AG09309 (cell line): ENCODE data around the gene CHID1.

Experiments used
- DNase-seq: peaks from one replicate; pipeline ENCODE4 v3.0.0-alpha.2; 2010; ENCODE audit warnings: low read depth
- H3K4me3 ChIP-seq: 2 replicates; pipeline ENCODE4 v1.5.1; 2011; ENCODE audit warnings: mild to moderate bottlenecking, low read depth, low read length, moderate library complexity; ENCODE audit not compliant: control insufficient read depth
- TF ChIP-seq, protein P1 (sequence below): IDR thresholded peaks from 2 replicates; pipeline ENCODE4 v1.5.1; 2011; ENCODE audit warnings: mild to moderate bottlenecking, low read depth, low read length, inconsistent platforms; ENCODE audit not compliant: insufficient read depth, control insufficient read depth; ENCODE audit errors: missing control alignments

CHID1 gene

DNA sequence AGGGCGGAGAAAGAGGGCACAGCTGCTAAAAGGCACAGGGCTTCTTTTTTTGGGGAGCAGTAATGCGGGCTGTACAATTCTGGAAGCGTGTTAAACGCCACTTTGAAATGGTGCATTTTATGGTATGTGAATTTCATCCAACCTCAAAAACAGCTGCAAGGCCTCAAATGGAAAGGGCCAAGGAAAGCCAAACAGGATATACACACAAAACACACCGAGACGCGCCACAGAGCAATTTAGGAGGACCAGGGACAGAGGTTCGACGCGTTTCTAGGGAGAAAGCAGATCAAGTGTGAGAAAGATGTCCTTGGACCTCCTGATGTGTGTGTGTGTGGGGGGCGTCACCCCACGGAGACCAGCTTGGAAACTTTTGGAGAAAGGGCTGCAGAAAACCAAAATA, 36.9 kb downstream of the CHID1 start:
- TF ChIP-seq, protein P1, sequence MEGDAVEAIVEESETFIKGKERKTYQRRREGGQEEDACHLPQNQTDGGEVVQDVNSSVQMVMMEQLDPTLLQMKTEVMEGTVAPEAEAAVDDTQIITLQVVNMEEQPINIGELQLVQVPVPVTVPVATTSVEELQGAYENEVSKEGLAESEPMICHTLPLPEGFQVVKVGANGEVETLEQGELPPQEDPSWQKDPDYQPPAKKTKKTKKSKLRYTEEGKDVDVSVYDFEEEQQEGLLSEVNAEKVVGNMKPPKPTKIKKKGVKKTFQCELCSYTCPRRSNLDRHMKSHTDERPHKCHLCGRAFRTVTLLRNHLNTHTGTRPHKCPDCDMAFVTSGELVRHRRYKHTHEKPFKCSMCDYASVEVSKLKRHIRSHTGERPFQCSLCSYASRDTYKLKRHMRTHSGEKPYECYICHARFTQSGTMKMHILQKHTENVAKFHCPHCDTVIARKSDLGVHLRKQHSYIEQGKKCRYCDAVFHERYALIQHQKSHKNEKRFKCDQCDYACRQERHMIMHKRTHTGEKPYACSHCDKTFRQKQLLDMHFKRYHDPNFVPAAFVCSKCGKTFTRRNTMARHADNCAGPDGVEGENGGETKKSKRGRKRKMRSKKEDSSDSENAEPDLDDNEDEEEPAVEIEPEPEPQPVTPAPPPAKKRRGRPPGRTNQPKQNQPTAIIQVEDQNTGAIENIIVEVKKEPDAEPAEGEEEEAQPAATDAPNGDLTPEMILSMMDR = no peak
- no peak overlapping the region for H3K4me3 ChIP-seq
- no peak for DNase-seq

DNA sequence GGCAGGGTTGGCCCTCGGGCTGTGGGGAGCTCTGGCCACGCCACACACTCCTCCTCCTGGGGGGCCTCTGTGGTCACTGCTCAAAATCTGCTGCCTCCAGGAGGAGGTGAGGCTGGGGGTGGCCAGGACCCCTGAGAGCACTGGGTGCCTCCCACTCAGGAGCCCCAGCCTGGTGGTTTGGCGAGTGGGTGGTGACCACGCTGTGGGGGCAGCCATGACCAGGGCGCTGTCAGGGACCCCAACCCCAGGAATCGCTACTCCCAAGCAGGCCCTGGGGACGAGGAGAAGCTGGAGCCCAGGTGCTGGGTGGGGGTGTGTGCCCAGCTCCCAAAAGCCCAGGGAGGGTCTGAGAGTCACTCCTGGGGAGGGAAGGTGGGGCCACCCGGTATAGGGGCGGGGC, 37.8 kb downstream of the CHID1 start:
- no peak overlapping the region for H3K4me3 ChIP-seq
- TF ChIP-seq, protein P1 = no peak
- no peak for DNase-seq

DNA sequence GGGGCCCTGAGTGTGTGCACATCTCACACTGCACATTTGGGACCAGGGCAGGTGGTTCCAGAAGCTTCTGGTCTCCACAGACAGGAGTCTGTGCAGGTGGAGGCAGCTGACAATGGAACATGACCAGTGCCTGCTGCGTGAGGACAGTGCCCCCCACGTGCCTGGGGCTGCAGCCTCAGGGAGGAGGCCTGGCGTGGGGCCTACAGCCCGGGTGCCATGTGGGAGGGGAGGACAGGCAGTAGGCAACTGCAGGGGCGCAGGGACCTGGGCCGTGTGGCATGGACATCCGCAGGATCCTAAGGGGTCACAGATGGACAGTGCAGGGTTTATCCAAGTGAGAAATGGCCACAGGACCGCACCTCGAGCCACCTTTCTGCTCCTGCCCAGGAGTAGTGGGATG, 39.1 kb downstream of the CHID1 start:
- H3K4me3 ChIP-seq = no peak overlapping the region
- TF ChIP-seq, protein P1 = no peak
- DNase-seq = no peak

DNA sequence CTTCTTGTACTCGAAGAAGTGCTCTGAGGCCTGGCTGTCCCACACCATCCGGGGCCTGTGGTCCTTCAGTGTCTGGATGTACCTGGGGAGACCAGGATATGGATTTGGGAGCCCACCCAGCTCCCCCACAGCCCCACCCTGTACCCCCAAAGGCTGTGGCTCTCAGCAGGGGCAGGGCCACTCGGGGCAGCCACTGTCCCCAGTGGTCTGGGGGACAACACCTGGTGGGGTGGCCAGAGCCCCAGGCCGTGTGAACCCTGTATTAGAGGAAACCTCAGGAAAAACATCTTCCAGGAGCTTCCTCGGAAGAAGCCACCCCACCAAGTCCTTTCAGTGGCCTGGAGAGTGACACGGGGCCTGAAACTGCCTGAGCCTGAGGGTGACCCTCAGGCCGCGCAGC, 40.2 kb downstream of the CHID1 start:
- no peak overlapping the region for H3K4me3 ChIP-seq
- TF ChIP-seq, protein P1 = no peak
- DNase-seq = no peak

DNA sequence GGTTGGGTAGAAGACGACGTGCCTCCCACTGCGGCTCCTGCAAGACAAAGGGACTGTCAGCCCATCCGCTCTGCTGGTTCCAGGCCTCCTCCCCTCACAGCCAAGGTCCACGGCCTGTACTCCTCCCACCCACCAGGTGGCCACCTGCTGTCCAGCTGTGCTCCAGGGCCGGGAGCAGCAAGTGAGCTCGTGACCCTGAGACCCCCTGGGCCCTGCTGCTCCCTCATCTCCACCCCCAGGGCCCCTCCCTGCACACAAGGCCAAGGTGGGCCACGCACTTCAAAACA, 40.5 kb downstream of the CHID1 start:
- TF ChIP-seq, protein P1 = peak; percentile 29
- no peak overlapping the region for H3K4me3 ChIP-seq
- DNase-seq = no peak

DNA sequence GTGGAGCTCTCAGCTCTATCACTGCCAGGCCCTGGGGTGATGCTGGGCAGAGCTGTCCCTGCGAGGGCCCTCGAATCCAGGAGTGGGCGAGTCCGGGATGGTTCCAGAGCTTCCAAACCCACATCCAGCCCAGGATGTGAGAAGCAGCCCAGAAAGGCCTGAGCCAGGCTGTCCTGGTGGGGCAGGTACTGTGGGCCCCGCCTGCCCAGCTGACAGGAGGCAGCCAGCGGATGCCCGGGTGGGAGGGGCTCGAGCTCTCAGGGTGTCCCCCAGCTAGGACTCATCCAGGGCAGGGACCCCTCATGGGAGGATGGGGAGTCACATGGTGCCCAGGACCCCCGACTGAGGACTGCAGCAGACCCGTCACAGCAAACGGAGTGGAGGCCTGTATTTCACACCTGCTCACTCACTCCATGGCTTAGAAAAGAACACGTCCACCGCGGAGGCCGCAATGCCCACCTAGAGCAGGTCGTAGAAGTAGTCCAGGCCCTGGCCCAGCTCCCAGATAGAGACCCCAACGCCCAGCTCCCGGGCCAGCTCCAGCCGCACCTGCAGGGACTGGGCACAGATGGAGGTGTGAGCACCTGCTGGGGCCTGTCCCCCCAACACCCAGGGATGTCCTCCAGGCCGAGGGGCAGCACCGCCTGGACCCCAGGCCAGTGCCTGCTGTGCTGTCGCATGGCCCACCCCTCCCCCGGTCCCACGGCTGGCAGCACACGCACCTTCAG, 41.0 kb downstream of the CHID1 start:
- H3K4me3 ChIP-seq = no peak overlapping the region

More for the DNA sequence above, 41.0 kb downstream of the CHID1 start:
- no peak for DNase-seq
- TF ChIP-seq, protein P1 = no peak
